GM18870 (cell line): ENCODE results near the gene DMXL1.
"Not testable (repeated sequence)": the region's sequence is repeated elsewhere in the genome, so short reads cannot be mapped to it uniquely, and the experiment has no call there.

Source experiments
- ATAC-seq: cut with Tn5 transposase; IDR thresholded peaks from one replicate; pipeline ENCODE4 v1.9.1; 2021; ENCODE audit warnings: moderate library complexity; ENCODE audit not compliant: unreplicated experiment

DMXL1 gene

DNA sequence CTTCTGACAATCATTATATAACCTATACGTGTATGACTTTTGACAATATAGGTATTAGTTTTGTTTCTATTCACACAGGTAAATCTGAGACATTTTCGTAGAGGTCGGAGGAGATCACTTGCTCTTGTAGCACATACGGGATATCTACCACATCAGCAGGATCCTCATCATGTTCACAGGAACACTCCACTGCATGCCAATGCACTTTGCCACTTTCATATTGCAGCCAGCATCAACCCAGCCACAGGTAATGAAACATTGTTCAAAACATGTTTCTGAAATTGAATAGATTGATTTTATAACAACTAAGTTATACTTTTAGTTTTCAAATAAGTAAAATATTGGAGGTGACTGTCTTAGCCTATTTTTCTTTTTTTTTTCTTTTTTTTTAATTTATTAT is 50.0 kb downstream of the DMXL1 start:
- no peak for ATAC-seq

DNA sequence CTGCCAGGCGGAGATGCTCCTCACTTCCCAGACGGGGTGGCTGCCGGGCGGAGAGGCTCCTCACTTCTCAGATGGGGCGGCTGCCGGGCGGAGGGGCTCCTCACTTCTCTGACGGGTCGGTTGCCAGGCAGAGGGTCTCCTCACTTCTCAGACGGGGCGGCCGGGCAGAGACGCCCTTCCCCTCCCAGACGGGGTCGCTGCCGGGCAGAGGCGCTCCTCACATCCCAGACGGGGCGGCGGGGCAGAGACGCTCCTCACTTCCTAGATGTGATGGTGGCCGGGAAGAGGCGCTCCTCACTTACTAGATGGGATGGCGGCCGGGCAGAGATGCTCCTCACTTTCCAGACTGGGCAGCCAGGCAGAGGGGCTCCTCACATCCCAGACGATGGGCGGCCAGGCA is 51.6 kb downstream of the DMXL1 start:
- ATAC-seq, result not testable (repeated sequence)

DNA sequence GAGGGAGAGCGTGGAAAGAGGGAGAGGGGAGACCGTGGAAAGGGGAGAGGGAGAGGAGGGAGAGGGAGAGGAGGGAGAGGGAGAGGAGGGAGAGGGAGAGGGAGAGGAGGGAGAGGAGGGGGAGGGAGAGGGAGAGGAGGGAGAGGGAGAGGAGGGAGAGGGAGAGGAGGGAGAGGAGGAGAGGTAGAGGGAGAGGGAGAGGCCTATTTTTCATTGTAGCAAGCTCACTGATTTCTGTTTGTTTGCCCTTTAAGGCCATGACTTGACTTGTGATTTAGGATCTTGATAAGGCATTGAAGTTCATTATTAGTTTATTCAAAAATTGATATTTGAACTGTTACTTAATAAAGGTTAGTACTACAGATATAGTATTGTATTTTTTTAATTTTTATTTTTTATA is 52.4 kb downstream of the DMXL1 start:
- ATAC-seq, result no peak

DNA sequence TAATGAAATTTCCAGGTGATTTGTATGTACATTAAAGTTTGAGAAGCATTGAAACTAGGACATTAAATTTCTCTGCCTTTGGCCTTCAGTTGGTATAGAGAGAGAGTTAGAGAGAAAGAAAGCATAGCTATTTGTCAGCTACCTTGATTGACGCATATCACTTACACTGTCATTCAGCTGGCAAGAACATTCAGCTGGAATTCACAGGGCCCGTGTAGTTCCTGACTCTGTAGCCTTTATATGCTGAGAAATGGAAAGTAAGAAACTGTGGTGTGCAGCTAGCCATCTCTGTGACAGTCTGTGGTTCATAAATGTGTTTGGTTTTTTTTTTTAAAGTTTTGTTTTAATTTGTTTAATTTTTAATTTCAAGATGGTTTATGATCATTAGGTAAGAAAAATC is 58.9 kb downstream of the DMXL1 start:
- no peak for ATAC-seq

DNA sequence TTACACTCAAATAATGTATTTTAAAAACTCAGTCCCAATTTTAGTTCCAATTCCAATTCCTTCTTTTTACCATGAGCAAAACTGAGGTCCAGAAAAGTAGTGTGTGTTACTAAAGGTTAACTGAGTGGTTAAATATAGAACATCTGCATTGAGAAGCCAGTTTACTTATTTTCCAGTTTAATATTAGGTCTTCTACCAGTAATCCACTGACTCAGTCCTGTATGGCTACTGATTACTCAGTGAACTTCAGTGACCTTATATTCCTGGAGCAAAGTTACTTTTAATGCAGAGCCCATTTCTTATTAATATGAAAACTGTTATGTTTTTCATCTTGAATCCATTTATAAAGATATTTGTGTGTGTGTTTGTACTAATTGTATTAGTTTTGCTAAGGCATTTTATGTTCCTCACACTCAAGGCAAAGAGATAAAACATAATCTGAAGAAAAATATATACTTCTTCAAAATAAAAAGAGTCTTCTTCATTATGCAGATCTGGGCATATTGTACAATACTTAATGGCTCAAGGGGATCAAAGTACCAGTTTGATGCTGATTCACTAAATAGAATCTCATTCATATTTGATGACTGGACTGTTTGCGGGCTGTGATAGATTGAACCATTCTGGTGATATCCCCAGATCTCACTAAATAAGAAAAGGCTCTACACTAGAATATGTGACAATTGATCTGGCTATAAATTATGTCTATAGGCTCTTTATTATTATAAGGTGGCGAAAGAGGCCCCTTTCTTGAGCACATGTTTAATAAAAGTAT is 60.8 kb downstream of the DMXL1 start:
- no peak for ATAC-seq

DNA sequence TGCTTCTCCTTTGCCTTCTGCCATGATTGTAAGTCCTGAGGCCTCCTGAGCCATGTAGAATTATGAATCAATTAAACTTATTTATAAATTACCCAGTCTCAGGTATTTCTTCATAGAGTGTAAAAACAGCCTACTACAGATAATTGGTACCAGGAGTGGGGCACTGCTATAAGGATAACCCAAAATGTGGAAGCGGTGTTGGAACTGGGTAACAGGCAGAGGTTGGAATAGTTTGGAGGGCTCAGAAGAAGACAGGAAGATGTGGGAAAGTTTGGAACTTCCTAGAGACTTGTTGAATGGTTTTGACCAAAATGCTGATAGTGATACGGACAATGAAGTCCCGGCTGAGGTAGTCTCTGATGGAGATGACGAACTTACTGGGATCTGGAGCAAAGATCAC is 64.9 kb downstream of the DMXL1 start:
- not testable (repeated sequence) for ATAC-seq

DNA sequence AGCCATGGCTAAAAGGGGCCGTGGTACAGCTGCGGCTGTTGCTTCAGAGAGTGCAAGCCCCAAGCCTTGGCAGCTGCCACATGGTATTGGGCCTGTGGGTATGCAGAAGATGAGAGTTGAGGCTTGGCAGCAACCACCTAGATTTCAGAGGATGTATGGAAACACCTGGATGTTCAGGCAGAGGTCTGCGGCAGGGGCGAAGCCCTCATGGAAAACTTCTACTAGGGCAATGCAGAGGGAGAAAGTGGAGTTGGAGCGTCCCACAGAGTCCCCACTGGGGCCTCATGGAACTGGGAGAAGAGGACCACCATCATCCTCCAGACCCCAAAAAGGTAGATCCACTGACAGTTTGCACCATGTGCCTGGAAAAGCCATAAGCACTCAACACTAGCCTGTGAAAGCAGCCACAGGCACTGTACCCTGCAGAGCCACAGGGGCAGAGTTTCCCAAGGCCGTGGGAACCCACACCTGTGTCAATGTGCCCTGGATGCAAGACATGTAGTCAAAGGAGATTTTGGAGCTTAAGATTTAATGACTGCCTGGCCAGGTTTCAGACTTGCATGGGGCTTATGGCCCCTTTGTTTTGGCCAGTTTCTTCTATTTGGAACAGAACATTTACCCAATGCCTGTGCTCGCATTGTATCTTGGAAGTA is 65.9 kb downstream of the DMXL1 start:
- ATAC-seq, result no peak

DNA sequence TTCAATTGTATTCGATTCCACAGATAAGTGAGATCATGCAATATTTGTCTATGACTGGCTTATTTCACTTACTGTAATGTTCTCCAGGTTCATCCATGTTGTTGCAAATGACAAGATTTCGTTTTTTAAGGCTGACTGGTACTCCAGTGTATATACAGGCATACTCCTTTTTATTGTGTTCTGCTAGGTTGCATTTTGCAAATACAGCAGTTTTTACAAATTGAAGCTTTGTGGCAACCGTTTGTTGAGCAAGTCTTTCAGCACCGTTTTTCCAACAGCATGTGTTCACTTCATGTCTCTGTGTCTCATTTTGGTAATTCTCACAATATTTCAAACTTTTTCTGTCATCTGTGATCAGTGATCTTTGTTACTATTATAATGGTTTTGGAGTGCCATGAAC is 82.7 kb downstream of the DMXL1 start:
- no peak for ATAC-seq

DNA sequence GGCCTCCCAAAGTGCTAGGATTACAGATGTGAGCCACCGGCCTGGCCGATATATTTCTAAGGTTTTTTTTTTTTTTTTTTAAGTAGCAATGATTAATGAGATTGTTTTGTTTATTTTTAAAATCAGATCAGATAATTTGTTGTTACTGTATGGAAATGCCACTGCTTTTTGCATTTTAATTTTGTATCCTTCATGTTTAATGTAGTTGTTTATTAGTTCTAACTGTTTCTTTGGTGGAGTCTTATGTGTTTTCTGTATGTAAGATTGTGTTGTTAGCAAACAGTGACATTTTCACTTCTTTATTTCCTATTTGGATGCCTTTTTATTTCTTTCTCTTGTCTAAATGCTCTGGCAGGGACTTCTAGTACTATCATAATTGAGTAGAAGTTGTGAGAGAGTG is 87.3 kb downstream of the DMXL1 start:
- no peak for ATAC-seq

DNA sequence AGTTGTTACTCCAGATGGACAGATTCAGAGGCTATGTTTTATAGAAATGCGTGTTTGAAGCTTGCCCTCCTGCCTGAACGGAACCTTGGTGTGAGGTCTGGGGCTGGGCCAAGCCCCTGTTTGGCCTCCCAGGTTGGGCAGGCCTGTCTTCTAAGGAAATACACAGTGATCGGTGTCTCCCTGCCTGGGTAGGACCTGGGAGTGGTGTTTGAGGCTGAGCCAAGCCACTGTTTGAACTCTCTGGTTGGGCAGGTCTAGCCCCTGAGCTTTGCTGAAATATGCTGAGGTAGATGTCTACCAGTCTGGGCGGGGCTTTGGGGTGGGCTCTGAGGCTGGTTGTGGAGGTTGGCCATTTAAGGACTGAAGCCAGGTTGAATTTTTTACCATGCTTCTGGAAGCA is 90.5 kb downstream of the DMXL1 start:
- no peak for ATAC-seq

DNA sequence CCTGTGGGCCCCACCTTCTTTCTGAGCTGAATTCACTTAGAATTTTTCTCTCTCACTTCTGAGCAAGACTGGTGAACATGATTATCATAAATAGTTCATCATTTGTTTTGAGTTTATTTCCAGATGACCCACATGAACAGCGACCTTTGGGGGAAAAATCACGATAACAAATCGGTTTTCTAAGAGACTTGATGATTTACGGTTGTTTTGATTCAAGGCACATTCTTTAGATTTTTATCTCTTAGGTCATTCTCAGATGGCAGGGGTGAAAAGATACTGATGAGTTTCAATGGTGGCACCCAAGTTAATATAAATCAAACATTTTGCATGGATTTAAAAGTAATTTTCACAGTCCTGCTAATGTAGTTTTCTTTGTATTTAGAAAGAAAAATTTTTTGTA is 95.1 kb downstream of the DMXL1 start:
- ATAC-seq, result no peak

DNA sequence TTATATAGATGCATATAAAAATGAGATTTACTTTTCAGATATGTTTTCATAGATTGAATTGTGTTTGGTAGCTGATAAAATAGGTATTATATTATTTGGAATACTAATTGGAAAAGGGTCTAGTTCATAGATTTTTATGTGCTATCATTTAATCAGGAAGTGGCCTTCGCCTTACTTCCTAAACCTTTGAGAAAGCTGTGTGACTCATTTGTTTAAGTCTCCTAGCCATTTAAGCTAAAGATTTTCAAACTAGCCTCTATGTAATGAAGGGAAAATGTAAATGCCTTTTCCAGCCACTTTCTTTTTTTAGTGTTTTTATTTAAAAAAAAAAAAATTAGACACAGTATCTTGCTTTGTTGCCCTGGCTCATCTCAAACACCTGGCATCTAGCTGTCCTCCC is 97.5 kb downstream of the DMXL1 start:
- no peak for ATAC-seq

DNA sequence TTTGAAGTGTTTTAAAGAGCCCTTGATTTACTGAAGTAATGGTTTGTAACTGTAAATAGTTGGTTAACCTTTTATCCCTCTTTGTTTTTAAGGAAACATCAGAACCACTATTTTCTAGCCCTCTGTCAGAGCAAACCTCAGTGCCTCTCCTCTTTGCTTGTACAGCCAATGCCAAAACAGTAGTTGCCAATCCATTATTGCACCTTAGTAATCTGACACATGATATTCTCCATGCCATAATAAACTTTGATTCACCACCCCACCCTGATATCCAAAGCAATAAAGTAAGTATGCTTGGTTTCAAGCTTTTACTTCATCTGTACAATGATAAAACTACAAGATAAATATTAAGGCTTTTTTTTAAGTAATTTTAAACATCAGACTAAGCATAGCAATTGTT is 100.8 kb downstream of the DMXL1 start:
- no peak for ATAC-seq

DNA sequence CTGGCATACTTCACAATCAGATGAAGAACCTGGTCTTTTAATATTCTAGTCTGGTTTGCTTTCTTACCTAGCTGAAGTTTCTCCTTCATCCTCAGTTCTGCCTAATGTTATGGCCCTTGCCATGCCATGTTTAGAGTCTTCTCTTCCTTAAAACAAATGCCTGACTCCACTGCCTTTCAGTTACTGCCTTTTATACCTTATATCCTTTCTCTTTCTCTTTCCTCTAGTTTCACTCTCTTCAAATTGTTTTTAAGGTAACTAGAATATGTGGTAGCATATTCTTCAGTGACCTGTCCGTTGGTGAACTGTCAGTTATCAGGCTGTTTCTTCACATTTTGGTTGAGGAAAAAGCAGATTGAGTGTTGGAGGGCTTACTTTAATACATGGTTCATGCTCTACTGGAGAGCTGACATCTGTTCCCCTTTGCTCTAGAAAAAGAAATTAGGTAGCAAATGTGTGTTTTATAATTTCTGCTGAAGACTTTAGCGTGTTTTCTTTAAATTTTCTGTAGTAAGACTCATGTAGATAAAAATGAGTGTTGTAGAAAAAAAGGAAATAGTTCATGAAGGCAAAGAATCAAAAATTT is 103.8 kb downstream of the DMXL1 start:
- ATAC-seq, result no peak

DNA sequence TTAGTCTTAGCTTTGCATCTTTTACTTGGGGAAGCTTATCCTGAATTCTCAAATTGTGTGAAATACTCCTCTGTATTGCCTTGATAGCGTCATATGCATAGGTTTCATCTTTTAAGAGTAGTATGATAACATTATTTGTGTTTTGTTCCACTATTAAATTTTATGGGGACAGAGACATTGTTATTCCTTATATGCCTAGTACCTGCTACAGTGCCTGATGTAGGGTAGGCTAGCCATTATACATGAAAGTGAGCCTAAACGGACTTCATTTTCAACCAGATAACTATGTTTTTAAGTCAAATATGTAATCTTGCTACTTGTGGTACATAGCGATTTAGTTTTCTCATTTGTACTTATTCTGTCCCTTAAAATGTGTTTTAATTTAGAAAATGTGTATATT is 105.9 kb downstream of the DMXL1 start:
- no peak for ATAC-seq

DNA sequence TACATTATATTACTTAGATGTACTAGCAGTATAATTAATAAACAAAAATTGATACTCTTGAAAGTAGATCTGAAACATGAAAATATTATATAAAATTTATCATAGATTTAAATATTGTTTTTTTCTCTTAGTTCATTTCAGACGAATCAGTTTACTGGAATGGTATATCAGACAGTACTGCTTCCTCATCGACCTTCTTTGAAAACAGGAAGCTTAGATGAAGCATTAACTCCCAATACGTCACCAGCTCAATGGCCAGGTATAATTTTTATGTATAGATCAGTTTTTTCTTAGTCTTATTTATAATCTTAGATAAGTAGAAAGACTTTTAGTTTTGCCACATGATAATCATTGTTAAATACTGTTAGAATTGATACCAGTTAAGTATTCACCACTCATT is 106.3 kb downstream of the DMXL1 start:
- ATAC-seq, result no peak

DNA sequence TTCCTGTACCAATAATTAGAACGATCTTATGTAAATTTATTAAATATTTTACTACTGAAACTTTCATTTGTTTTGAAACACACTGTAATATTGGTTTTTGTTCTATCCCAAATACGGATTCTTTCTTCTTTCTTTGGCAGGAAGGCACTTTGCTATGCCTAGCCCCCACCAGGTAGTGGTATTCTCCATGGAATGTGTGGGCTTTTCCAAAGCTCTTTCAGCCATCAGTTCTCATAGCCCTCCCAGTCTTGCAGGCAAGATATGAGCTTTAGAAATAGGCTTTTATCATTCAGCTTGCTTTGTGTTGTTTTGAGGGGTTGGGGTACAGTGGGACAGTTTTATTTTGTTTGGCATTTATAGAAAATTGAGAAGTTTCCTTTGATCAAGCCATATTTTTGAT is 107.5 kb downstream of the DMXL1 start:
- no peak for ATAC-seq

DNA sequence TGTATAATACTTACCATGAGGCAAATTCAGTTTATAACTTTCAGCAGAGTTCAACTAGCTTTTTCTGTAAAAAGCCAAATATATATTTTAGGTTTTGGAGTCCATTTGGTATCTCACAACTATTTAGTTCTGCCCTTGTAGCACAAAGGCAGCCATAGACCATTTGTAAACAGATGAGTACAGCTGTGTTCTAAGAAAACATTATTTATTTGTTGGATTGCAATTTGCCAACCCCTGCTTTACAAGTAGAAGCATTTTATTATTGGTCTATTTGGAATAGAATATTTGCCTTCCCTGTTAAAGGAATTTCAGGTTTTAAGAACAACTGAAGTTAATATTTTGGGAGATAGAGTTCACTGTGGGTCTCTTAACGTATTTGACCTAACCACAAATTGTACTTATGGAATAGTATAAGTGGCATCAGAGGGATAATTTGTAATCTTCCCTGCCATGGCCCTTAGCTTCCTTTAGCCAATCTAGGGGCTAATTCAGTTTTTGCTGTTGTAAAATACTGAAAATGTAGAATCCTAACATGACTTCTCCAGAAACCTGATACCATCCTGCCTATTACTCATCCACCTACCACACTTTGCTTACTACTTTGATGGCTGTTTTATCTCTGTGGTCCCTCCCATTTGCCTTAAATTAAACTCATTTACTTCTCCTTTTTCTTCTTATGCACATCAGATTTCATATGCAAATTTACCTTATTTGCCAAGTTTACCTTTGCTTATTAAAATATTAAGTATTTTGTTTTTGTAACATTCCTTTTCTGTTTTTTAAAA is 109.2 kb downstream of the DMXL1 start:
- ATAC-seq, result no peak

DNA sequence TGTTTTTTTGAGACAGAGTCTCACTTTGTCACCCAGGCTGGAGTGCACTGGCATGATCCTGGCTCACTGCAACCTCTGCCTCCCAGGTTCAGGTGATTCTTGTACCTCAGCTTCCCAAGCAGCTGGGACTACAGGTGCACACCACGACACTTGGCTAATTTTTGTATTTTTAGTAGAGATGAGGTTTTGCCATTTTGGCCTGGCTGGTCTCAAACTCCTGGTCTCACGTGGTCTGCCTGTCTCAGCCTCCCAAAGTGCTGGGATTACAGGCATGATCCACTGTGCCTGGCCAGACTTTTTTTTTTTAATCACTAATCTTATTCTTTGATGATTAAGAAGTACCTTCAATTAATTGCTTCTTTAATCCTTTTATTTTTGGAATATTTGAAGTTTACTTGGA is 114.6 kb downstream of the DMXL1 start:
- ATAC-seq, result not testable (repeated sequence)

DNA sequence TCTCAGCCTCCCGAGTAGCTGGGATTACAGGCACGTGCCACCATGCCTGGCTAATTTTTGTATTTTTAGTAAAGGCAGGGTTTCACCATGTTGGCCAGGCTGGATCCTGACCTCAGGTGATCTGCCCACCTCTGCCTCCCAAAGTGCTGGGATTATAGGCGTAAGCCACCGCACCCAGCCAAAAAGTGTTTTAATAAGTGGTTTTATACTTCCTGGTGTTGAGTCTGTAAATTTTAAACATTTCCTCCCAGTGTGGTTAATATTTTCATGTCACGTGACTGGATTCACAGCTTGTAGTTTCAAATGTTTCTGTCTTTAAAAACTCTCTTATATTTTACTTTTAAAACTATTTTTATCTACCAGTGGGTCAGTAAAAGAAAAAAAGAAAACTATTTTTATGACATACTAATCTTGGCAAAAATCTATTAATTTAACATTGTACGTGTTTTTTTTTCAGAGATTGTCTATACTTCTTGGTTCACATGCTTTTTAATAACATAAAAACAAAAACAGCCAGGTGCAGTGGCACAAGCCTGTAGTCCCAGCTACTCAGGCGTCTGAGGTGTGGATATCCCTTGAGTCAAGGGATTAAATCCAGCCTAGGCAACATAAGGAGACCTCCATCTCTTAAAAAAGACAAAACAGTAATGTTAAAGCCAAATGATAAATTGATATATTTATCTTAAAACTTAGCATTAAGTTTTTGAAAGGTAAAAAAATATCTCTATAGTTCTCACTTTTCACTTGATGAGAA is 117.1 kb downstream of the DMXL1 start:
- no peak for ATAC-seq
